IMR-90 (cell line): ENCODE data around the gene PRKCB. TPM values are rescaled to one million over a fixed set of nuclear protein-coding genes. Genes with fewer than 3 reads are reported as not detected.

Experiments
- ATAC-seq: fragments of 200-7000 bp; cut with Tn5 transposase; 2 replicates; pipeline ENCODE4 v1.9.1; 2020; ENCODE audit warnings: low read depth, mild to moderate bottlenecking, moderate library complexity
- BruUV-seq: library from RNA; stranded (reverse); fragments of 400-500 nt; replicated peaks from 2 replicates; lab custom pipeline; 2021; lab: Mats Ljungman, UMichigan
- CTCF ChIA-PET: fragments of 300-600 bp; formaldehyde crosslinking; extraction: SDS; loops from one replicate; lab custom pipeline; 2021; ENCODE audit warnings: antibody characterized with exemption; lab: Yijun Ruan, JAX
- POLR2A ChIA-PET: fragments of 300-600 bp; sonication (Branson Sonifier 250); formaldehyde crosslinking; loops from one replicate; lab custom pipeline; 2022; ENCODE audit warnings: antibody characterized with exemption; ENCODE audit not compliant: unreplicated experiment; lab: Charles Lee
- DNase-seq: peaks from one replicate; pipeline ENCODE4 v3.0.0; 2013
- H2AFZ ChIP-seq: replicated peaks from 2 replicates; pipeline ENCODE3; 2013; ENCODE audit warnings: low read length, mild to moderate bottlenecking; ENCODE audit not compliant: poor library complexity
- H2AK5ac ChIP-seq: 2 replicates; pipeline ENCODE4 v1.6.1; 2013; ENCODE audit warnings: low read depth, low read length, inconsistent platforms
- H2AK9ac ChIP-seq: replicated peaks from 2 replicates; pipeline ENCODE3; 2013; ENCODE audit warnings: mild to moderate bottlenecking, low read depth, low read length, moderate library complexity; ENCODE audit not compliant: poor library complexity
- H2BK120ac ChIP-seq: 2 replicates; pipeline ENCODE4 v1.6.1; 2013; ENCODE audit warnings: low read depth, low read length, inconsistent platforms
- H2BK15ac ChIP-seq: 3 replicates; pipeline ENCODE4 v1.6.1; 2013; ENCODE audit warnings: low read depth, low read length, inconsistent platforms
- H2BK20ac ChIP-seq: 2 replicates; pipeline ENCODE4 v1.6.1; 2013; ENCODE audit warnings: low read depth, mild to moderate bottlenecking, inconsistent platforms, low read length, moderate library complexity
- H2BK5ac ChIP-seq: 2 replicates; pipeline ENCODE4 v1.6.1; 2013; ENCODE audit warnings: mild to moderate bottlenecking, low read depth, low read length, inconsistent platforms; ENCODE audit not compliant: poor library complexity, severe bottlenecking
- H3K14ac ChIP-seq: replicated peaks from 2 replicates; pipeline ENCODE4 v1.6.1; 2013; ENCODE audit warnings: low read depth, low read length, inconsistent platforms
- H3K18ac ChIP-seq: 2 replicates; pipeline ENCODE4 v1.6.1; 2013; ENCODE audit warnings: low read depth, low read length, control low read depth
- H3K23ac ChIP-seq: 2 replicates; pipeline ENCODE4 v1.6.1; 2013; ENCODE audit warnings: low read depth, low read length, inconsistent platforms
- H3K27ac ChIP-seq: 2 replicates; pipeline ENCODE4 v1.5.1; 2013; ENCODE audit warnings: mild to moderate bottlenecking, control low read depth, low read length; ENCODE audit not compliant: insufficient read depth
- H3K27me3 ChIP-seq: 2 replicates; pipeline ENCODE4 v1.6.1; 2013; ENCODE audit warnings: low read length; ENCODE audit not compliant: control insufficient read depth, insufficient read depth
- H3K36me3 ChIP-seq: 2 replicates; pipeline ENCODE4 v1.6.1; 2013; ENCODE audit warnings: low read length, mixed read lengths; ENCODE audit not compliant: control insufficient read depth, insufficient read depth
- H3K4ac ChIP-seq: 2 replicates; pipeline ENCODE4 v1.6.1; 2013; ENCODE audit warnings: low read depth, low read length, inconsistent platforms
- H3K4me1 ChIP-seq: 2 replicates; pipeline ENCODE4 v1.6.1; 2013; ENCODE audit warnings: low read length, mixed read lengths; ENCODE audit not compliant: control insufficient read depth, insufficient read depth
- H3K4me2 ChIP-seq: 2 replicates; pipeline ENCODE4 v1.6.1; 2013; ENCODE audit warnings: low read depth, mild to moderate bottlenecking, control low read depth, low read length, moderate library complexity
- H3K4me3 ChIP-seq: 2 replicates; pipeline ENCODE4 v1.5.1; 2013; ENCODE audit warnings: low read depth, mild to moderate bottlenecking, control low read depth, low read length, moderate library complexity; ENCODE audit not compliant: insufficient read depth
- H3K56ac ChIP-seq: 2 replicates; pipeline ENCODE4 v1.6.1; 2013; ENCODE audit warnings: low read length, inconsistent platforms; ENCODE audit not compliant: insufficient read depth; ENCODE audit errors: extremely low read depth
- H3K79me1 ChIP-seq, 2 experiments: 2 replicates each; pipeline ENCODE4 v1.6.1; 2013; ENCODE audit warnings: low read length in 2 of 2, inconsistent platforms in 1 of 2, low read depth in 1 of 2
- H3K9ac ChIP-seq: 2 replicates; pipeline ENCODE4 v1.6.1; 2013; ENCODE audit warnings: low read depth, low read length, control low read depth
- H3K9me1 ChIP-seq: 2 replicates; pipeline ENCODE4 v1.6.1; 2013; ENCODE audit warnings: low read length, inconsistent platforms; ENCODE audit not compliant: insufficient read depth
- H3K9me3 ChIP-seq: 2 replicates; pipeline ENCODE4 v1.6.1; 2013; ENCODE audit warnings: low read length; ENCODE audit not compliant: control insufficient read depth, insufficient read depth
- H4K20me1 ChIP-seq: 2 replicates; pipeline ENCODE4 v1.6.1; 2013; ENCODE audit warnings: low read length, inconsistent platforms; ENCODE audit not compliant: insufficient read depth
- H4K5ac ChIP-seq: 2 replicates; pipeline ENCODE4 v1.6.1; 2013; ENCODE audit warnings: mild to moderate bottlenecking, low read depth, low read length, control low read depth
- H4K8ac ChIP-seq, 2 experiments: 2 replicates each; pipeline ENCODE4 v1.6.1; 2013; ENCODE audit warnings: low read depth in 2 of 2, low read length in 2 of 2, control low read depth in 1 of 2, inconsistent platforms in 1 of 2
- H4K91ac ChIP-seq: 2 replicates; pipeline ENCODE4 v1.6.1; 2013; ENCODE audit warnings: low read depth, low read length, inconsistent platforms; ENCODE audit not compliant: insufficient read depth
- BHLHE40 ChIP-seq: fragments of 150-350 bp; IDR thresholded peaks from 2 replicates; pipeline ENCODE4 v1.6.1; 2016; ENCODE audit warnings: mild to moderate bottlenecking, low read depth, low read length
- CEBPB ChIP-seq: IDR thresholded peaks from 2 replicates; pipeline ENCODE4 v1.6.1; 2012; ENCODE audit warnings: low read depth, low read length, improper control_type of control experiment
- CHD1 ChIP-seq: IDR thresholded peaks from 2 replicates; pipeline ENCODE4 v1.6.1; 2012; ENCODE audit warnings: low read depth, low read length, improper control_type of control experiment
- CTCF ChIP-seq: conservative IDR thresholded peaks from 2 replicates; pipeline ENCODE4 v1.5.1; 2012; ENCODE audit warnings: mild to moderate bottlenecking, low read depth, low read length, improper control_type of control experiment
- FOS ChIP-seq: fragments of 150-350 bp; IDR thresholded peaks from 2 replicates; pipeline ENCODE4 v1.6.1; 2016; ENCODE audit warnings: low read depth, low read length
- MAFK ChIP-seq: IDR thresholded peaks from 2 replicates; pipeline ENCODE4 v1.6.1; 2012; ENCODE audit warnings: low read depth, low read length, improper control_type of control experiment
- MAZ ChIP-seq: IDR thresholded peaks from 2 replicates; pipeline ENCODE4 v1.6.1; 2012; ENCODE audit warnings: low read depth, mild to moderate bottlenecking, low read length, improper control_type of control experiment, moderate library complexity, borderline replicate concordance
- MXI1 ChIP-seq: IDR thresholded peaks from 2 replicates; pipeline ENCODE4 v1.6.1; 2012; ENCODE audit warnings: low read depth, mild to moderate bottlenecking, low read length, moderate library complexity, borderline replicate concordance
- NFE2L2 ChIP-seq: fragments of 150-350 bp; IDR thresholded peaks from 2 replicates; pipeline ENCODE4 v1.6.1; 2016; ENCODE audit warnings: low read depth, mild to moderate bottlenecking, low read length
- POLR2A ChIP-seq: IDR thresholded peaks from 2 replicates; pipeline ENCODE4 v1.6.1; 2012; ENCODE audit warnings: mild to moderate bottlenecking, low read depth, low read length
- RAD21 ChIP-seq: IDR thresholded peaks from 2 replicates; pipeline ENCODE4 v1.6.1; 2012; ENCODE audit warnings: low read length, improper control_type of control experiment
- RCOR1 ChIP-seq: IDR thresholded peaks from 2 replicates; pipeline ENCODE4 v1.6.1; 2012; ENCODE audit warnings: mild to moderate bottlenecking, low read length, improper control_type of control experiment; ENCODE audit not compliant: insufficient replicate concordance
- RFX5 ChIP-seq: IDR thresholded peaks from 2 replicates; pipeline ENCODE4 v1.8.0; 2012; ENCODE audit warnings: low read depth, mild to moderate bottlenecking, low read length, moderate library complexity
- SMC3 ChIP-seq: fragments of 150-350 bp; IDR thresholded peaks from 2 replicates; pipeline ENCODE4 v1.6.1; 2016; ENCODE audit warnings: low read depth, mild to moderate bottlenecking, antibody characterized with exemption, low read length, moderate library complexity
- dilution Hi-C: fragments of 300-500 bp; cut with HindIII; formaldehyde crosslinking; loops from one replicate; pipeline ENCODE4 v1.14.3; 2018; ENCODE audit warnings: low sequenced_read_pairs; ENCODE audit not compliant: unreplicated experiment
- in situ Hi-C: fragments of 300-500 bp; cut with MboI; formaldehyde crosslinking; loops from 3 replicates; pipeline ENCODE4 v1.14.3; 2019; ENCODE audit warnings: low sequenced_read_pairs, inconsistent platforms, mixed read lengths
- intact Hi-C: fragments of 100-400 bp; cut with micrococcal nuclease; formaldehyde crosslinking; loops from 2 replicates; pipeline ENCODE4 v1.10.0; 2022
- polyA plus RNA-seq, 3 experiments: library from polyadenylated mRNA; depleted of rRNA; stranded (reverse); fragments of >200 nt; gene quantifications; 2 replicates each; pipeline ENCODE4 v1.2.3, GENCODE V29; 2012; ENCODE audit warnings: low replicate concordance in 1 of 3
- total RNA-seq: library from RNA; depleted of rRNA; stranded (reverse); fragments of >200 nt; gene quantifications from 2 replicates; pipeline ENCODE4 v1.2.3, GENCODE V29; 2012
- TF ChIP-seq, protein P1 (sequence below): fragments of 150-350 bp; IDR thresholded peaks from 2 replicates; pipeline ENCODE4 v1.6.1; 2016; ENCODE audit warnings: low read depth, mild to moderate bottlenecking, low read length, moderate library complexity, borderline replicate concordance
- TF ChIP-seq, protein P2 (sequence below): fragments of 150-350 bp; IDR thresholded peaks from 2 replicates; pipeline ENCODE4 v1.6.1; 2017; ENCODE audit warnings: mild to moderate bottlenecking, antibody characterized with exemption, low read length, low read depth

The PRKCB gene
- total and polyA plus RNA-seq, 2 of the 4 experiments (the other 2 are of a cell fraction): under 0.01 TPM; not detected in 1

DNA sequence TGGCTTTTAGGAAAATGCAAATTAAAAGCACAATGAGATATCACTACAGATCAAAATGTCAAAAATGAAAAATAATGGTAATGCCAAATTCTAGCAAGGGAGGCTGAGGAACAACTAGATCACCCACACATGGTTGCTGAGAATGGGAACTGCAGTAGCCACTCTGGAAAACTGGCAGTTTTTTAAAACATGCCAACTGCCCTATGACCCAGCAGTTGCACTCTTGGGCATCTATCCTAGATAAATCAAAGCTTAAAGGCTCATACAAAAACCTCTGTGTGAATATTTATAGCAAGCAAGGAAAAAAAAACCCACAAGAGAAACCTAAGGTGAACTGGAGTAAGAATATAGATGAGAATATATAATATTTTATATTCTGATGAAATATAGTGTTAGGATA is 104.3 kb downstream of the PRKCB start:
- no peak overlapping the region for H2AK9ac ChIP-seq
- no peak for ATAC-seq
- CTCF ChIA-PET: no interaction called here
- in situ Hi-C loops (no loop called here), intact Hi-C loops (no loop called here), dilution Hi-C loops (no loop called here)
- no peak overlapping the region for H3K56ac ChIP-seq
- DNase-seq: no peak
- H3K4me2 ChIP-seq: no peak overlapping the region
- POLR2A ChIA-PET: no interaction called here
- no peak overlapping the region for H2BK15ac ChIP-seq
- no peaks in the 10 kb centered on the region for H3K27me3 ChIP-seq
- BruUV-seq: no TSS peak
- H4K8ac ChIP-seq: no peak overlapping the region
- H3K14ac ChIP-seq: no peak overlapping the region
- no peak overlapping the region for H2BK120ac ChIP-seq
- H3K4me1 ChIP-seq: no peaks in the 10 kb centered on the region
- H3K18ac ChIP-seq: no peak overlapping the region
- no peak overlapping the region for H2AFZ ChIP-seq
- no peak overlapping the region for H4K91ac ChIP-seq
- no peaks in the 10 kb centered on the region for H3K9me3 ChIP-seq
- H3K79me1 ChIP-seq: no peaks in the 10 kb centered on the region
- no peak overlapping the region for H3K23ac ChIP-seq
- H3K9ac ChIP-seq: no peak overlapping the region
- H4K20me1 ChIP-seq: no peaks in the 10 kb centered on the region
- no peak for TF ChIP-seq MAZ
- TF ChIP-seq BHLHE40: no peak
- TF ChIP-seq MAFK: no peak
- TF ChIP-seq CHD1: no peak
- TF ChIP-seq NFE2L2: no peak
- TF ChIP-seq, protein P1, sequence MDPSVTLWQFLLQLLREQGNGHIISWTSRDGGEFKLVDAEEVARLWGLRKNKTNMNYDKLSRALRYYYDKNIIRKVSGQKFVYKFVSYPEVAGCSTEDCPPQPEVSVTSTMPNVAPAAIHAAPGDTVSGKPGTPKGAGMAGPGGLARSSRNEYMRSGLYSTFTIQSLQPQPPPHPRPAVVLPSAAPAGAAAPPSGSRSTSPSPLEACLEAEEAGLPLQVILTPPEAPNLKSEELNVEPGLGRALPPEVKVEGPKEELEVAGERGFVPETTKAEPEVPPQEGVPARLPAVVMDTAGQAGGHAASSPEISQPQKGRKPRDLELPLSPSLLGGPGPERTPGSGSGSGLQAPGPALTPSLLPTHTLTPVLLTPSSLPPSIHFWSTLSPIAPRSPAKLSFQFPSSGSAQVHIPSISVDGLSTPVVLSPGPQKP: no peak
- no peak for TF ChIP-seq CEBPB
- no peak for TF ChIP-seq RFX5
- no peak for TF ChIP-seq RCOR1
- TF ChIP-seq, protein P2, sequence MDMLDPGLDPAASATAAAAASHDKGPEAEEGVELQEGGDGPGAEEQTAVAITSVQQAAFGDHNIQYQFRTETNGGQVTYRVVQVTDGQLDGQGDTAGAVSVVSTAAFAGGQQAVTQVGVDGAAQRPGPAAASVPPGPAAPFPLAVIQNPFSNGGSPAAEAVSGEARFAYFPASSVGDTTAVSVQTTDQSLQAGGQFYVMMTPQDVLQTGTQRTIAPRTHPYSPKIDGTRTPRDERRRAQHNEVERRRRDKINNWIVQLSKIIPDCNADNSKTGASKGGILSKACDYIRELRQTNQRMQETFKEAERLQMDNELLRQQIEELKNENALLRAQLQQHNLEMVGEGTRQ: no peak
- no peak for TF ChIP-seq FOS
- TF ChIP-seq RAD21: no peak
- no peak for TF ChIP-seq SMC3
- no peak for TF ChIP-seq POLR2A
- TF ChIP-seq MXI1: no peak
- TF ChIP-seq CTCF: no peak
- H3K4ac ChIP-seq: no peak overlapping the region
- no peak overlapping the region for H3K27ac ChIP-seq
- H4K5ac ChIP-seq: no peak overlapping the region
- H2BK20ac ChIP-seq: no peak overlapping the region
- no peaks in the 10 kb centered on the region for H3K9me1 ChIP-seq
- H3K36me3 ChIP-seq: no peaks in the 10 kb centered on the region
- no peak overlapping the region for H2BK5ac ChIP-seq
- no peak overlapping the region for H3K4me3 ChIP-seq
- H2AK5ac ChIP-seq: no peak overlapping the region
